Measurements from ENCODE around the gene LGSN.

GRCh38 chr6:63261820-63262219, 58.0 kb downstream of the LGSN start:
- TF ChIP-seq CTCF (IDR thresholded peaks at IDR 0.05 in 8 of 11, conservative IDR thresholded peaks at IDR 0.05 in 3 of 11) (no peak), POLR2A (IDR thresholded peaks at IDR 0.05) (no peak), POLR2AphosphoS5 (IDR thresholded peaks at IDR 0.05) (no peak)

All from spleen (tissue), 7 donors.